Pulmonary artery endothelial cell (primary cell): ENCODE measurements around the gene SMG7. TPM values are rescaled to one million over a fixed set of nuclear protein-coding genes. Genes with fewer than 3 reads are reported as not detected.

Source experiments
- DNase-seq: peaks from one replicate; pipeline ENCODE4 v3.0.0-alpha.2; 2011; ENCODE audit warnings: low read depth, low spot score
- total RNA-seq: library from RNA; depleted of rRNA; stranded (reverse); fragments of >200 nt; gene quantifications from 2 replicates; pipeline ENCODE4 v1.2.3, GENCODE V29; 2014

SMG7 gene
- total RNA-seq, 1 donor from 2014 or later: 28.4 TPM

DNA sequence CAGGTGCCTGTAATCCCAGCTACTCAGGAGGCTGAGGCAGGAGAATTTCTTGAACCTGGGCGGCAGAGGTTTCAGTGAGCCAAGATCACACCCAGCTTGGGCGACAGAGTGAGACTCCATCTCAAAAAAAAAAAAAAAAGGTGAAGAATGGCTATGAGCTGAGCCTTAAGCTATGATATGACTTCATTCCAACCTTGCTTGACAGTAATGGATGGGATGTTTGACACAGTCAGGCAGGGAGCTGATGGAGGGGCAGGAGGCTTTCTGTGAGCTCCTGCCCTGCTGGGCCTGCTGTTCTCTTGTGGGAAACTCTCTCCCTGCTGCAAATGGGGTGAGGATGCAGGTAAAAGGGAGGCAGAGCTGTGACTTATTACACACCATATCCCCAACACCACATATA, 90.4 kb downstream of the SMG7 start:
- no peak for DNase-seq

- no peak for DNase-seq
Measured at GRCh38 chr1:183565261-183565660, 93.0 kb downstream of the SMG7 start.

DNA sequence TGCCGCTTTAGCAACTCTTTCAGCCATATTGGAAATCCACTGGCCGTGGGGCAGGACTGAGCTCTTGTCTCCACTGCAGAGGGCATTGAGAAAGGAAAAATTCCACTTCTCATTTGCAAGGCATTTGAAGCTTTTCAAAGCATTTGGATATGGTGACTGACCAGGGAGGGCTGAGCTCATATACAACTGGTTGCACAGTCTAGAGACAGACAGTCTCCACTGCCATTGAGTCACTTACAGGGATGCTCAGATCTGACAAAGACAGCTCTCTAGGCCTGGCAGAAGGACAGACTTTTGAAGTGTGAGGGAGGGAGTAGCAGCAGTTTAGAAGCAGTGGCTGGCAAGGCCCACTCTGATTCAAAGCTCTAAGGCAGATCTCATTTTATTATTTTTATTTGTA, 93.7 kb downstream of the SMG7 start:
- no peak for DNase-seq

DNA sequence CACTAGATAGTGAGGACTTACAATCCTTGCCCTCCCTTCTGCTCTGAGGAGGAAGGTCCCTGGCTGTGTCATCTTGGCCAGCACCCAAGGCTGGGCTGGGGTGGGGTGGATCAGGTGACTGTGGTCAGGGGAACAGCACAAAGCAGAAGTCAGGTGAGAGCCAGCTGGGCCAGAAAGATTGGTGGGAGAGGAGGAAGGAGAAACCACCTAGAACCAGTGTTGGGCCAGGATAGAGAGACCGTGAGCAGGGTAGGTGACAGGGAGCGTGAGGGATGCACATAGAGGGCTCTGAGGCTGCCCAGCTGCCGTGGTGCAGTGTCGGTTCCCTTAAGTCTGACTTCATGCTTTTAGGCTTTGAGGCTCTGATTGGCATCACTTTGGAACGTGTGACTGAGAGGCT, 95.3 kb downstream of the SMG7 start:
- DNase-seq: no peak

DNA sequence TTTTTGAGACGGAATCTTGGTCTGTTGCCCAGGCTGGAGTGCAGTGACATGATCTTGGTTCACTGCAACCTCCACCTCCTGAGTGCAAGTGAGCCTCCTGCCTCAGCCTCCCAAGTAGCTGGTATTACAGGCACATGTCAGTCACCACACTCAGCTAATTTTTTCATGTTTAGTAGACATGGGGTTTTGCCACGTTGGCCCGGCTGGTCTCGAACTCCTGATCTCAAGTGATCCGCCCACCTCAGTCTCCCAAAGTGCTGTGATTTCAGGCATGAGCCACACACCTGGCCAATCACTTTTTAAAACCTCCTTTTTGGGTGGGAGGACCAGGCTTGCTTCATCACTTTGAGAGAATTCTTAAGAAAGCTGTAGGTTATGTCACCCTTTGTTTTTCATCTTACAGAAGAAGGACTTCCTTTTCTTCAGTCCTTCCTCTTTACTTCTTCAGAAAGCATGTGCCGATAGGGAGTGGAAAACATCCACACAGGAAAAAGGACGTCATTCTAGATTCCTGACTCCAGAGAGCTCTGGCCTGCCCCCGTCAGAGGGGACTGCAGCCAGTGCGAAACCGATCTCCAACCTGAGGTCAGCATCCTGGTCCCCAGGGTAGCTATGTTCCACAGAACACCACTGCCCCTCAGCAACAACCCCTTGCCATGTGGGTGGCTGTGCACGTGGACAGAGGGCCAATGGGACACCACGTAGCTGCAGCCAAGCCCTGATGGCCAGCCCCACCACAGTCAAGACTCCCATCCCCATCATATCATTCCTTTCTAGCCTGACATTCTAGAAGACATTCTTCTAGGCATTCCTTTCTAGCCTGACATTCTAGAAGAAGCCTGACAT, 96.1 kb downstream of the SMG7 start:
- peak; percentile 33 for DNase-seq

DNA sequence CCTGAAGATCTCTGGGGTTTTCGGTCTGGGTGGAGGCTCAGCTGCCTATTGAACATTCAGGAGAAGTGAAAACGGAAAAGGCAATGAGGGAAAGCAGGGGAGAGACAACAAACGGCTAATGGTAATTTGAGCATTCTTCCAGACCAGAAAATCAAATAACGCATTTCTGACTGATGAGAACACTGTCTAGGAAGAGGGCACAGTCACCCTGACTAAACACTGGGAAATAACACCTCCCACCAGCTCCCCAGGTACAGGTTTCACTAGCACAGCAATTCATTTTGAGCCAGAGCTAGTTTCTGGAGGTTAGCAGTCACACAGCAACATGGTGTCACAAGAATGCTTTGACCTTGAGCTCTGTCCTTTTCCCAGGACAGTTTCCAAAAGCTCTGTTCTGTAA, 96.8 kb downstream of the SMG7 start:
- DNase-seq: no peak

GRCh38 chr1:183569801-183570200, 97.5 kb downstream of the SMG7 start:
- DNase-seq: no peak

- no peak for DNase-seq
Measured at GRCh38 chr1:183570451-183570850, 98.2 kb downstream of the SMG7 start.

DNA sequence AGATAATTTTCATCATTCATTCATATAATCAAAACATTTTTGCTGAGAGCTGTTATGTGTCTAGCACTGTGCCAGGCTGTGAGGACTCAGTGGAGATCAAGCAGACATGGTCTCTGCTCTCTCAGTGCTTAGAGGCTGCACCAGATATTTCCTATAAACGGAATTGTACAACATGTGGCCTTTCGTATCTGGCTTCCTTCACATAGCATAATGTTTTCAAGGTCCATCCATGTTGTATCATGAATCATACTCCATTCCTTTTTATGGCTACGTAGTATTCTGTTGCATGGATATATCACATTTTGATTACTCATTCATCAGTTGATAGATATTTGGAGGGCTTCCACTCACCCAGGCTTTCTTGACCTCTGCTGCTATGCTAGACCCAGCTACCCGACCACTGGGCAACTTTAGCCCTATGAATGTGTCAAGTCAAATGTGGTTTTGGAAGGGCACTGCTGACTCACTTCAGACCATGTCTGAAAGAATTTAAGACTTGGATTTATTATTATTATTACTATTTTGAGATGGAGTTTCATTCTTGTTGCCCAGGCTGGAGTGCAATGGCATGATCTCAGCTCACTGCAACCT, 99.5 kb downstream of the SMG7 start:
- DNase-seq: no peak

GRCh38 chr1:183572721-183573120, 100.4 kb downstream of the SMG7 start:
- DNase-seq: no peak

- no peak for DNase-seq
Measured at GRCh38 chr1:183575606-183576005, 103.3 kb downstream of the SMG7 start.

DNA sequence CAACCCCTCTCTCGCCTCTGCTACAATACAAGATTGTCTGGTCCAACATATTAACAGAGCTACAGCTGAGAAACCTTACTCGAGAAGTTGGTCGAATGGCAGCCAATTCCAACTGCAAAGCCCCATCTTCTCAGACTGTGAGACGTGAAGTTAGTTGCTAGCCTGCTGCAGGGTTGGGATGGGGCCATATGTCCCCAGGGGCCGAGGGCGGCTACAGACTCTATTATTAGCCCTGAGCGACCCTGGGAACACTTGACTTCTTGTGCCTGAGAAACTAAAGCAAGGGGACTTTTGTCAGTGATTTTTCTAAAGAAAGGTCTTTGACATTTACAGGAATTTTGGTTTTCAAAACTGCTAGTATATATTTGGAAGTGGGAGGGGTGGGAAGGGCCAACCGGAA, 104.2 kb downstream of the SMG7 start:
- DNase-seq: no peak

DNA sequence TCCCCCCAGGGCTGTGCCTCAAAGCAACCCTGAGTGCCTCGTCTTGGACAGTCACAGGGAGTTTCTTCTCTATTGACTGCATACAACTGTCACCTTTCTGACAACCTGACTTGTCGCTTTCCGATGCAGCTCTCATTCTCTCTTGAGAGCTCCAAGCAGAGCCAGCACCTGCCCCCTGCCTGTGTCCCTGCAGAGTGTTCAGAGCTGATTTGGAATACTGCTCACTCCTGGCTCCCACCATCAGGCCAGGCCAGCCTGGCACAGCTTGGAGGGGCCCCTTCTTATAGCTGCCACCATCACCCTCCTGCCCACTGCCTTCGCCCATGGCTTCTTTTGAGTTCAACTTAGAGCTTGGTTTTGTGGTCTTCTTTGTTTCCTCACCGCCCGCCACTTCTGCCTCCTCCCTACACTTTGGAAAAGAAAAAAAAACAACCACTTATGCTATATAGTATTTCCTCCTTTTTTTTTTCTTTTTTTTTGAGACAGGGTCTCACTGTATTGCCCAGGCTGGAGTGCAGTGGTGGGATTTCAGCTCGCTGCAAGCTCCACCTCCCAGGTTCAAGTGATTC, 105.7 kb downstream of the SMG7 start:
- DNase-seq: no peak

DNA sequence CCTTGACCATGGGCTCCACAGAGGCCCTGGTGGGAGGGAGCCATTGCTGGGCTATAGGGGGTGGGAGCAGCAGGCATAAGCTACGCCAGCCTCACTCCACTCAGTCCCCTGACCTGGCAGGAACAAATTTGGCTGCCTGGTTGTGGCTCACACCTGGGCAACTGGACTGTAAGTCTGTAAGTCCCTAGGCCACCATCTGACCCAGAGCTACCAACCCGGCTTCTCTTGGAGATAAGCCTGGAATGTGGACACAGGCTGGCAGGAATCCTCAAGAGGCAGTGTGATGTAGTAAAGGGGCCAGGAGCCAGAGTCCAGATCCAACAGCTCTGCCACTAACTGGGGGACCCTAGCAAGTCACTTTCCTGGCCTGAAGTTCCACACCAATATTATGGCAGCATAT, 106.6 kb downstream of the SMG7 start:
- no peak for DNase-seq

GRCh38 chr1:183580281-183580682, 108.0 kb downstream of the SMG7 start:
- no peak for DNase-seq

- no peak for DNase-seq
Measured at GRCh38 chr1:183582021-183582713, 109.9 kb downstream of the SMG7 start.

DNA sequence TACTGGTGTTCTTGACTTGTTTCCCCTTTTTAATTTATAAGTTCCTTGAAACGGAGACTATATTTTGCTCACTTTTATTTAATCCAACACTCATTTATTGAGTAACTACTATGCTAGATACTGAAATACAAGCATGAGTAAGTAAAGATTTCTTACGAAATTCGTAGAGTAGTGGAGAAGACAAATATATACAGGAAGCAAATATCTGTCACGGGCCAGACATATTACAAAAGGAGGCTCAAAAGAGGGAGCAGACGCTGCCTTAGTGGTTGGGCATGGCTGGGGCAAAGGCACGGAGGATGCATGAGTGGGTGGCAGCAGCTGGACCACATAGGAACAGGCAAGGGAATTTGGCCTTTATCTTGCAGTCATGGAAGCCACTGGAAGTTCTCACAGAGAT, 111.2 kb downstream of the SMG7 start:
- no peak for DNase-seq

DNA sequence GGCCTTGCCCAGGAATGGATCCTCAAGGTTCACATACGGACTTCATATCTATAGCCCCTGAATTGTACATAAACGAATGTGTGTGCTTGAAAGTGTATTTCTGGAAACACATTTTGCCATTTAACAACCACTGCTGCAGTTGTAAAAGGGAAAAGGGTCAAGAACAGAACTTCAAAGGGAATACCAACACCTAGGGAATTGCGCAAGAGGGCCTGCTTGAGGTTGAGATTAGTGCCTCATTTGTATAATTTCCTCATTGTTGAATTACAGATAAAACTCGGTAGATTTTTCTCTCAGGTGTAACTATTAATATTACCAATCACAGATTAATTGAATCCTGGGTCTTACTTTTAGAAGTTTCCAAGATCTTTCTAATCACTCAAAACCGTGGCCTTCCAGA, 111.8 kb downstream of the SMG7 start:
- DNase-seq: no peak

DNA sequence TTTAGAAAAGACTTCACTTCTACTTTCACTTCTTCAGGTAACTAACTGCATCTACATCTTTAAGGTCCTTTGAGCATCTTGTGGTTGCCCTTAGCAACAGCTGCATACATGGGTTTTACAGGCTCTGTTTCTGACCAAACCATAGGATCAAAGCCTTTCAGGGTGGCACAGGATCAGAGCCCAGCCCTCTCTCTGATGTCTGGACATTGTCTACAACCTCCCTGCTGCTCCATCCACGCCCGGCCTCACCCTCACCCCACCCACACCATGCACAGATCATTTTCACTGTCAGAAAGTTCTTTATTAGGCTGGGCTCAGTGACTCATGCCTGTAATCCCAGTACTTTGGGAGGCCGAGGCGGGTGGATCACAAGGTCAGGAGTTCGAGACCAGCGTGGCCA, 112.7 kb downstream of the SMG7 start:
- DNase-seq: no peak

GRCh38 chr1:183586455-183586854, 114.2 kb downstream of the SMG7 start:
- DNase-seq: no peak

- no peak for DNase-seq
Measured at GRCh38 chr1:183586926-183587325, 114.6 kb downstream of the SMG7 start.

- no peak for DNase-seq
Measured at GRCh38 chr1:183588827-183589226, 116.5 kb downstream of the SMG7 start.
